HepG2 (cell line): Measurements from ENCODE around the gene HMCN1. TPM values are rescaled to one million over a fixed set of nuclear protein-coding genes. Genes with fewer than 3 reads are reported as not detected.

Experiments used
- ARNTL ChIP-seq: sonication (generic); formaldehyde crosslinking; IDR thresholded peaks from 2 replicates; pipeline ENCODE4 v1.4.0; 2020; ENCODE audit warnings: mild to moderate bottlenecking, missing genetic modification reagents
- NFIC ChIP-seq: IDR thresholded peaks from 2 replicates; pipeline ENCODE4 v1.6.1; 2012; ENCODE audit warnings: mild to moderate bottlenecking, low read length, inconsistent platforms
- TP53 ChIP-seq: sonication (generic); formaldehyde crosslinking; conservative IDR thresholded peaks from 2 replicates; pipeline ENCODE4 v1.4.0; 2020; ENCODE audit warnings: missing genetic modification reagents
- polyA plus RNA-seq, 8 experiments: library from polyadenylated mRNA; depleted of rRNA in 3 of 8; stranded (reverse) in 7 of 8; unstranded in 1 of 8; fragments of >200 nt; fragmentation: Illumina TruSeq in 4 of 8; extraction: Trizol in 4 of 8; gene quantifications; 2 replicates each; pipeline versions ENCODE4 v1.2.1 to v1.2.3, GENCODE V29; 2011 to 2016; ENCODE audit warnings: low read depth in 4 of 8, missing spikeins in 1 of 8, mixed read lengths in 1 of 8; ENCODE audit not compliant: insufficient read depth in 1 of 8
- total RNA-seq, 5 experiments: library from RNA; depleted of rRNA; stranded (reverse); fragments of >200 nt; fragmentation: Illumina TruSeq; extraction: Trizol; gene quantifications; 2 replicates each; pipeline ENCODE4 v1.2.3, GENCODE V29; 2016; ENCODE audit warnings: low read depth in 1 of 5
- TF ChIP-seq, protein P1 (sequence below): sonication (generic); formaldehyde crosslinking; conservative IDR thresholded peaks from 2 replicates; pipeline ENCODE4 v1.8.0; 2022; ENCODE audit warnings: mild to moderate bottlenecking, moderate library complexity, missing genetic modification reagents
- TF ChIP-seq, protein P2 (sequence below), 2 experiments: fragments of 450-650 bp in 1 of 2; sonication (generic) in 1 of 2; formaldehyde crosslinking in 1 of 2; IDR thresholded peaks; 2 replicates each; pipeline versions ENCODE4 v1.6.1 to v1.8.0; 2016 to 2022; ENCODE audit warnings: antibody characterized with exemption in 1 of 2, mild to moderate bottlenecking in 1 of 2, missing genetic modification reagents in 1 of 2

The HMCN1 gene
- total and polyA plus RNA-seq, 2 of the 13 experiments (the other 11 are each of a cell fraction or from before 2014, with no cell fraction given) = 0.03 TPM; not detected in 1

DNA sequence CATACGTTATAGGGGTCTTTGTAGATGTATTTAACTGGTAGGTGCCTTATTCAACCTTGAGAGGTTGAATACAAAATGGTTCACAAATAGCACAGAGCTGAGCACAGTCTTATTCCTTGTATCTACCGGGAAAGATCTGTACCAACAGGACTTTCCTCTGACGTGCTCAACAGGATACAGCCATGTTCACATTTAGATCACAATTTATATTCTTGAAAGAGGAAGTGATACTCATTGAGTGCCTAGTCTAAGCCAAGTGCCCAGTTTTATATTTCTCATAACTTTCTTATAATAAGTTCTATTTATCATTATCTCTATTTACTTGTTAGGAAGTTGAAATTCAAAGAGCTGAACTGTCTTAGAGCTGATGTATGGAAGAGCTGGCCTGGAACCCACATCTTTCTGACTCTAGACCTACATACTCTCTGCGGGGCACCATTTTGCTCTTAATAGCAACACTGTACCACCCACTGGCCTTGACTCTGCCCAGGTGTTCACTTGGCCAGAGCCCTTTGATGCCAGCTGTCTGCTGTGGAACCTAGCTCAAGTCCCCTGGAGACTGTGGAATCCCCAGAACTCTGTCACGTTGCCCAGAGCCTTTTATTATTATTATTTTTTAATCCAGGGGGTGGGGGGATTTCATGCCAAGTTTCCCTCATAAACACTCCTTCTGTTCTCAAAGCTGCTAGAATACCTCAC, 484.6 kb downstream of the HMCN1 start (continued):
- TF ChIP-seq, protein P1, sequence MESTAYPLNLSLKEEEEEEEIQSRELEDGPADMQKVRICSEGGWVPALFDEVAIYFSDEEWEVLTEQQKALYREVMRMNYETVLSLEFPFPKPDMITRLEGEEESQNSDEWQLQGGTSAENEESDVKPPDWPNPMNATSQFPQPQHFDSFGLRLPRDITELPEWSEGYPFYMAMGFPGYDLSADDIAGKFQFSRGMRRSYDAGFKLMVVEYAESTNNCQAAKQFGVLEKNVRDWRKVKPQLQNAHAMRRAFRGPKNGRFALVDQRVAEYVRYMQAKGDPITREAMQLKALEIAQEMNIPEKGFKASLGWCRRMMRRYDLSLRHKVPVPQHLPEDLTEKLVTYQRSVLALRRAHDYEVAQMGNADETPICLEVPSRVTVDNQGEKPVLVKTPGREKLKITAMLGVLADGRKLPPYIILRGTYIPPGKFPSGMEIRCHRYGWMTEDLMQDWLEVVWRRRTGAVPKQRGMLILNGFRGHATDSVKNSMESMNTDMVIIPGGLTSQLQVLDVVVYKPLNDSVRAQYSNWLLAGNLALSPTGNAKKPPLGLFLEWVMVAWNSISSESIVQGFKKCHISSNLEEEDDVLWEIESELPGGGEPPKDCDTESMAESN (CRISPR knock-in tag) = no peak
- TF ChIP-seq TP53 (CRISPR knock-in tag) = no peak
- no peak for TF ChIP-seq NFIC
- TF ChIP-seq, protein P2, sequence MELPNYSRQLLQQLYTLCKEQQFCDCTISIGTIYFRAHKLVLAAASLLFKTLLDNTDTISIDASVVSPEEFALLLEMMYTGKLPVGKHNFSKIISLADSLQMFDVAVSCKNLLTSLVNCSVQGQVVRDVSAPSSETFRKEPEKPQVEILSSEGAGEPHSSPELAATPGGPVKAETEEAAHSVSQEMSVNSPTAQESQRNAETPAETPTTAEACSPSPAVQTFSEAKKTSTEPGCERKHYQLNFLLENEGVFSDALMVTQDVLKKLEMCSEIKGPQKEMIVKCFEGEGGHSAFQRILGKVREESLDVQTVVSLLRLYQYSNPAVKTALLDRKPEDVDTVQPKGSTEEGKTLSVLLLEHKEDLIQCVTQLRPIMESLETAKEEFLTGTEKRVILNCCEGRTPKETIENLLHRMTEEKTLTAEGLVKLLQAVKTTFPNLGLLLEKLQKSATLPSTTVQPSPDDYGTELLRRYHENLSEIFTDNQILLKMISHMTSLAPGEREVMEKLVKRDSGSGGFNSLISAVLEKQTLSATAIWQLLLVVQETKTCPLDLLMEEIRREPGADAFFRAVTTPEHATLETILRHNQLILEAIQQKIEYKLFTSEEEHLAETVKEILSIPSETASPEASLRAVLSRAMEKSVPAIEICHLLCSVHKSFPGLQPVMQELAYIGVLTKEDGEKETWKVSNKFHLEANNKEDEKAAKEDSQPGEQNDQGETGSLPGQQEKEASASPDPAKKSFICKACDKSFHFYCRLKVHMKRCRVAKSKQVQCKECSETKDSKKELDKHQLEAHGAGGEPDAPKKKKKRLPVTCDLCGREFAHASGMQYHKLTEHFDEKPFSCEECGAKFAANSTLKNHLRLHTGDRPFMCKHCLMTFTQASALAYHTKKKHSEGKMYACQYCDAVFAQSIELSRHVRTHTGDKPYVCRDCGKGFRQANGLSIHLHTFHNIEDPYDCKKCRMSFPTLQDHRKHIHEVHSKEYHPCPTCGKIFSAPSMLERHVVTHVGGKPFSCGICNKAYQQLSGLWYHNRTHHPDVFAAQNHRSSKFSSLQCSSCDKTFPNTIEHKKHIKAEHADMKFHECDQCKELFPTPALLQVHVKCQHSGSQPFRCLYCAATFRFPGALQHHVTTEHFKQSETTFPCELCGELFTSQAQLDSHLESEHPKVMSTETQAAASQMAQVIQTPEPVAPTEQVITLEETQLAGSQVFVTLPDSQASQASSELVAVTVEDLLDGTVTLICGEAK (IDR thresholded peaks at IDR 0.05) = no peak
- TF ChIP-seq, protein P2 (CRISPR knock-in tag; IDR thresholded peaks at IDR 0.05) = no peak
- no peak for TF ChIP-seq ARNTL
